H1 (cell line): Measurements from ENCODE around the gene SMDT1. TPM values are rescaled to one million over a fixed set of nuclear protein-coding genes. Genes with fewer than 3 reads are reported as not detected.

ENCODE experiments used
- CTBP2 ChIP-seq: IDR thresholded peaks from 2 replicates; pipeline ENCODE4 v1.7.0; 2011; ENCODE audit warnings: borderline replicate concordance, mild to moderate bottlenecking, moderate library complexity, mixed read lengths, low read length; ENCODE audit not compliant: insufficient read depth, insufficient read length
- GABPA ChIP-seq: IDR thresholded peaks from 2 replicates; pipeline ENCODE4 v1.6.1; 2011; ENCODE audit warnings: mild to moderate bottlenecking, low read length, moderate library complexity, borderline replicate concordance; ENCODE audit not compliant: insufficient read depth
- HDAC6 ChIP-seq: IDR thresholded peaks from one replicate; pipeline ENCODE4 v1.7.1; 2012; ENCODE audit warnings: low read depth, mild to moderate bottlenecking, inconsistent platforms, low read length, moderate library complexity
- KDM4A ChIP-seq: IDR thresholded peaks from one replicate; pipeline ENCODE4 v1.7.1; 2012; ENCODE audit warnings: low read depth, mild to moderate bottlenecking, moderate library complexity, low read length, inconsistent platforms; ENCODE audit not compliant: severe bottlenecking
- SP1 ChIP-seq: IDR thresholded peaks from 2 replicates; pipeline ENCODE4 v1.6.1; 2011; ENCODE audit warnings: low read depth, low read length
- TEAD4 ChIP-seq: IDR thresholded peaks from 2 replicates; pipeline ENCODE4 v1.6.1; 2012; ENCODE audit warnings: low read depth, low read length, inconsistent platforms, mixed read lengths
- YY1 ChIP-seq: IDR thresholded peaks from 2 replicates; pipeline ENCODE4 v1.6.1; 2011; ENCODE audit warnings: low read depth, mild to moderate bottlenecking, low read length
- polyA plus RNA-seq, 7 experiments: library from polyadenylated mRNA; depleted of rRNA in 3 of 7; stranded (reverse) in 5 of 7; unstranded in 2 of 7; fragments of >200 nt in 5 of 7; fragments of 200-250 nt in 2 of 7; gene quantifications; 1 replicate in 5 of 7; 2 replicates in 1 of 7; 4 replicates in 1 of 7; pipeline versions ENCODE4 v1.2.1 to v1.2.3, GENCODE V29; 2011 to 2013; ENCODE audit warnings: missing spikeins in 2 of 7, mixed read lengths in 2 of 7
- total RNA-seq: library from RNA; stranded (reverse); fragmentation: NEBNext Ultra II Directional; extraction: Animal tissue kit (Norgen Biotek cat#: 25700); gene quantifications from 2 replicates; pipeline ENCODE4 v1.2.1, GENCODE V29; 2021

Gene SMDT1
- total and polyA plus RNA-seq, 2 of the 8 experiments (the other 6 are each of a cell fraction or from before 2014, with no cell fraction given) = 34.9 to 35.6 TPM

GRCh38 chr22:42131562-42131961 lies 52.1 kb downstream of the SMDT1 start (continued):
- TF ChIP-seq CTBP2 (no peak), HDAC6 (no peak), SP1 (no peak), TEAD4 (no peak), YY1 (no peak), GABPA (no peak), KDM4A (no peak)
- TF ChIP-seq, all 59 proteins: peak for 0
